ENCODE data around the gene PCNT. TPM values are rescaled to one million over a fixed set of nuclear protein-coding genes. Genes with fewer than 3 reads are reported as not detected.

PCNT gene
- 68.3 TPM for polyA plus RNA-seq (ENCODE audit: insufficient read length)

GRCh38 chr21:46323710-46324389 is at the start of gene PCNT, which contains the start of gene C21orf58:
Gene PCNT (plus strand): TSS chr21:46324156. CDS start chr21:46324229, 73 bp downstream.
Gene C21orf58 (minus strand): TSS chr21:46323870. CDS start chr21:46322738, 1,132 bp downstream.
- DNase-seq, result peak; percentile 99

- DNase-seq, result no peak
These were observed 49.1 kb upstream of the PCNT start for GRCh38 chr21:46274797-46275390.

- DNase-seq, result no peak
These were observed 39.8 kb upstream of the PCNT start for GRCh38 chr21:46284077-46284644.

GRCh38 chr21:46284733-46285132 is 39.2 kb upstream of the PCNT start:
- DNase-seq, result no peak

GRCh38 chr21:46285206-46285661 is 38.7 kb upstream of the PCNT start, which contains the start of gene MCM3AP:
Gene MCM3AP (minus strand): TSS chr21:46285611. CDS start chr21:46285286, 325 bp downstream.
- no peak for DNase-seq

GRCh38 chr21:46285761-46286647 is 38.0 kb upstream of the PCNT start, which contains the start of gene YBEY:
Gene YBEY (plus strand): TSS chr21:46286342. CDS start chr21:46286914, 572 bp downstream.
- peak; percentile 92 for DNase-seq

- DNase-seq, result no peak
These were observed 37.3 kb upstream of the PCNT start for GRCh38 chr21:46286648-46287002.

- no peak for DNase-seq
These were observed 36.4 kb upstream of the PCNT start for GRCh38 chr21:46287541-46287940.

- DNase-seq, result no peak
These were observed 34.2 kb upstream of the PCNT start for GRCh38 chr21:46289655-46290179.

GRCh38 chr21:46291561-46291960 is 32.4 kb upstream of the PCNT start:
- no peak for DNase-seq

- DNase-seq, result no peak
These were observed 29.2 kb upstream of the PCNT start for GRCh38 chr21:46294647-46295176.

- DNase-seq, result no peak
These were observed 28.7 kb upstream of the PCNT start for GRCh38 chr21:46295177-46295770.

- DNase-seq, result peak; percentile 88
These were observed 27.8 kb upstream of the PCNT start for GRCh38 chr21:46295996-46296752.

- peak; percentile 62 for DNase-seq
These were observed 26.4 kb upstream of the PCNT start for GRCh38 chr21:46297338-46298271.

GRCh38 chr21:46299167-46299566 is 24.8 kb upstream of the PCNT start:
- DNase-seq, result no peak

- no peak for DNase-seq
These were observed 22.2 kb upstream of the PCNT start for GRCh38 chr21:46301759-46302158.

- no peak for DNase-seq
These were observed 19.5 kb upstream of the PCNT start for GRCh38 chr21:46304437-46304836.

GRCh38 chr21:46304955-46305354 is 19.0 kb upstream of the PCNT start:
- DNase-seq, result no peak

- DNase-seq, result no peak
These were observed 16.3 kb upstream of the PCNT start for GRCh38 chr21:46307625-46308024.

- DNase-seq, result no peak
These were observed 15.5 kb upstream of the PCNT start for GRCh38 chr21:46308431-46308830.
